ENCODE data around the gene UBE2C.

Gene UBE2C

GRCh38 chr20:45861221-45862075, 49.0 kb downstream of the UBE2C start:
- DNase-seq: no peak

GRCh38 chr20:45863543-45864470, 51.4 kb downstream of the UBE2C start:
- no peak for DNase-seq

- no peak for DNase-seq
These were observed 54.0 kb downstream of the UBE2C start for GRCh38 chr20:45866454-45866853.

Measured in stimulated activated CD4-positive, alpha-beta T cell treated with anti-CD3 and anti-CD28 coated beads, Interleukin-2, amount 100 ng/mL, for 24 hours (primary cell).